ENCODE results near the gene GCK.
"Not testable (repeated sequence)": the region's sequence is repeated elsewhere in the genome, so short reads cannot be mapped to it uniquely, and the experiment has no call there.

The GCK gene

GRCh38 chr7:44174694-44174948, 14.6 kb downstream of the GCK start:
- H3K4me2 ChIP-seq (ENCODE audit: insufficient read depth, low read length, poor library complexity, severe bottlenecking); H3K9me3 ChIP-seq (replicated peaks in 1 of 2; ENCODE audit: control insufficient read depth in 2 of 2, insufficient read depth in 1 of 2, low read depth in 1 of 2, low read length in 2 of 2); H4K91ac ChIP-seq (ENCODE audit: low read depth, low read length, poor library complexity); H3K4me1 ChIP-seq (ENCODE audit: control insufficient read depth in 2 of 2, insufficient read depth in 1 of 2, low read depth in 1 of 2, low read length in 2 of 2); H2BK12ac ChIP-seq (ENCODE audit: low read length); H2BK5ac ChIP-seq (ENCODE audit: low read length); H3K36me3 ChIP-seq (replicated peaks in 1 of 2; ENCODE audit: control insufficient read depth in 2 of 2, insufficient read depth in 2 of 2, low read length in 2 of 2); H4K8ac ChIP-seq (ENCODE audit: low read depth, low read length); H3K9ac ChIP-seq (ENCODE audit: low read depth, low read length, poor library complexity); H3K23ac ChIP-seq (ENCODE audit: low read depth, low read length, poor library complexity); H2AK5ac ChIP-seq (ENCODE audit: low read depth, low read length); H3K79me1 ChIP-seq (ENCODE audit: low read depth, low read length); H2BK120ac ChIP-seq (ENCODE audit: low read depth, low read length); H2AFZ ChIP-seq (ENCODE audit: low read length); H3K4me3 ChIP-seq (ENCODE audit: low read length in 2 of 2); H2BK15ac ChIP-seq (ENCODE audit: low read length); DNase-seq (ENCODE audit: low spot score); H3K4ac ChIP-seq (ENCODE audit: low read length); H3K14ac ChIP-seq (ENCODE audit: low read length); H3K18ac ChIP-seq (ENCODE audit: low read length); H3K27me3 ChIP-seq (ENCODE audit: control insufficient read depth in 3 of 3, insufficient read depth in 3 of 3, low read depth in 1 of 3, low read length in 3 of 3); H3K27ac ChIP-seq (replicated peaks; ENCODE audit: low read length): not testable (repeated sequence)
- no CpG with 5 or more reads among the region's 1 CpG for WGBS, 2 donors (ENCODE audit: extremely low coverage in 2 of 2, insufficient read length in 2 of 2, insufficient replicate concordance in 1 of 2)

- H3K9ac ChIP-seq (ENCODE audit: low read depth, low read length, poor library complexity) = no peak overlapping the region
- no peak overlapping the region for H4K91ac ChIP-seq (ENCODE audit: low read depth, low read length, poor library complexity)
- no CpG with 5 or more reads among the region's 3 CpGs for WGBS, 2 donors (ENCODE audit: extremely low coverage in 2 of 2, insufficient read length in 2 of 2, insufficient replicate concordance in 1 of 2)
- H2AFZ ChIP-seq (ENCODE audit: low read length) = no peak overlapping the region
- no peak overlapping the region for H4K8ac ChIP-seq (ENCODE audit: low read depth, low read length)
- peaks cover 0 to 4% of the 10 kb centered on the region in 2 donors for H3K9me3 ChIP-seq (replicated peaks in 1 of 2; ENCODE audit: control insufficient read depth in 2 of 2, insufficient read depth in 1 of 2, low read depth in 1 of 2, low read length in 2 of 2)
- H3K14ac ChIP-seq (ENCODE audit: low read length) = no peak overlapping the region
- no peak overlapping the region for H3K23ac ChIP-seq (ENCODE audit: low read depth, low read length, poor library complexity)
- H3K4me1 ChIP-seq (ENCODE audit: control insufficient read depth in 2 of 2, insufficient read depth in 1 of 2, low read depth in 1 of 2, low read length in 2 of 2) = peaks cover 4 to 9% of the 10 kb centered on the region in 2 donors
- no peak for DNase-seq (ENCODE audit: low spot score)
- H3K4me3 ChIP-seq (ENCODE audit: low read length in 2 of 2) = no peak overlapping the region
- no peaks in the 10 kb centered on the region for H3K36me3 ChIP-seq (replicated peaks in 1 of 2; ENCODE audit: control insufficient read depth in 2 of 2, insufficient read depth in 2 of 2, low read length in 2 of 2)
- H3K27me3 ChIP-seq (ENCODE audit: control insufficient read depth in 3 of 3, insufficient read depth in 3 of 3, low read depth in 1 of 3, low read length in 3 of 3) = peaks cover 0 to 6% (median 0%) of the 10 kb centered on the region in 3 experiments
- no peak overlapping the region for H2BK120ac ChIP-seq (ENCODE audit: low read depth, low read length)
- H3K18ac ChIP-seq (ENCODE audit: low read length) = no peak overlapping the region
- H3K79me1 ChIP-seq (ENCODE audit: low read depth, low read length) = no peaks in the 10 kb centered on the region
- H3K4ac ChIP-seq (ENCODE audit: low read length) = no peak overlapping the region
- H2BK5ac ChIP-seq (ENCODE audit: low read length) = no peak overlapping the region
- no peak overlapping the region for H2BK15ac ChIP-seq (ENCODE audit: low read length)
- H2AK5ac ChIP-seq (ENCODE audit: low read depth, low read length) = no peak overlapping the region
- H3K4me2 ChIP-seq (ENCODE audit: insufficient read depth, low read length, poor library complexity, severe bottlenecking) = no peak overlapping the region
- H2BK12ac ChIP-seq (ENCODE audit: low read length) = no peak overlapping the region
- H3K27ac ChIP-seq (replicated peaks; ENCODE audit: low read length) = no peak overlapping the region
These were observed 15.1 kb downstream of the GCK start for GRCh38 chr7:44173911-44174693.

- Histone ChIP-seq H4K8ac (ENCODE audit: low read depth, low read length) (no peak overlapping the region), H2BK12ac (ENCODE audit: low read length) (no peak overlapping the region), H3K18ac (ENCODE audit: low read length) (no peak overlapping the region), H2AK5ac (ENCODE audit: low read depth, low read length) (no peak overlapping the region), H3K9ac (ENCODE audit: low read depth, low read length, poor library complexity) (no peak overlapping the region), H3K4me1 (ENCODE audit: control insufficient read depth in 2 of 2, insufficient read depth in 1 of 2, low read depth in 1 of 2, low read length in 2 of 2) (peaks cover 4 to 8% of the 10 kb centered on the region in 2 donors), H3K4me3 (ENCODE audit: low read length in 2 of 2) (no peak overlapping the region), H3K4me2 (ENCODE audit: insufficient read depth, low read length, poor library complexity, severe bottlenecking) (no peak overlapping the region), H3K27ac (replicated peaks; ENCODE audit: low read length) (no peak overlapping the region), H2BK5ac (ENCODE audit: low read length) (no peak overlapping the region), H3K4ac (ENCODE audit: low read length) (no peak overlapping the region), H2BK15ac (ENCODE audit: low read length) (no peak overlapping the region), H3K14ac (ENCODE audit: low read length) (no peak overlapping the region), H2AFZ (ENCODE audit: low read length) (no peak overlapping the region), H3K9me3 (replicated peaks in 1 of 2; ENCODE audit: control insufficient read depth in 2 of 2, insufficient read depth in 1 of 2, low read depth in 1 of 2, low read length in 2 of 2) (peaks cover 0 to 4% of the 10 kb centered on the region in 2 donors), H2BK120ac (ENCODE audit: low read depth, low read length) (no peak overlapping the region), H4K91ac (ENCODE audit: low read depth, low read length, poor library complexity) (no peak overlapping the region), H3K27me3 (ENCODE audit: control insufficient read depth in 3 of 3, insufficient read depth in 3 of 3, low read depth in 1 of 3, low read length in 3 of 3) (peaks cover 0 to 4% (median 0%) of the 10 kb centered on the region in 3 experiments), H3K23ac (ENCODE audit: low read depth, low read length, poor library complexity) (no peak overlapping the region), H3K36me3 (replicated peaks in 1 of 2; ENCODE audit: control insufficient read depth in 2 of 2, insufficient read depth in 2 of 2, low read length in 2 of 2) (no peaks in the 10 kb centered on the region), H3K79me1 (ENCODE audit: low read depth, low read length) (no peaks in the 10 kb centered on the region)
- DNase-seq (ENCODE audit: low spot score) = no peak
- no CpG with 5 or more reads among the region's 6 CpGs for WGBS, 2 donors (ENCODE audit: extremely low coverage in 2 of 2, insufficient read length in 2 of 2, insufficient replicate concordance in 1 of 2)
These were observed 16.3 kb downstream of the GCK start for GRCh38 chr7:44172803-44173424.

- H3K14ac ChIP-seq (ENCODE audit: low read length) = no peak overlapping the region
- no peak overlapping the region for H2BK15ac ChIP-seq (ENCODE audit: low read length)
- H2BK12ac ChIP-seq (ENCODE audit: low read length) = no peak overlapping the region
- no peaks in the 10 kb centered on the region for H3K36me3 ChIP-seq (replicated peaks in 1 of 2; ENCODE audit: control insufficient read depth in 2 of 2, insufficient read depth in 2 of 2, low read length in 2 of 2)
- no peak overlapping the region for H3K23ac ChIP-seq (ENCODE audit: low read depth, low read length, poor library complexity)
- peaks cover 0 to 4% of the 10 kb centered on the region in 2 donors for H3K4me1 ChIP-seq (ENCODE audit: control insufficient read depth in 2 of 2, insufficient read depth in 1 of 2, low read depth in 1 of 2, low read length in 2 of 2)
- H2BK5ac ChIP-seq (ENCODE audit: low read length) = no peak overlapping the region
- no peak overlapping the region for H4K8ac ChIP-seq (ENCODE audit: low read depth, low read length)
- no peak overlapping the region for H3K4me3 ChIP-seq (ENCODE audit: low read length in 2 of 2)
- no peak overlapping the region for H3K4me2 ChIP-seq (ENCODE audit: insufficient read depth, low read length, poor library complexity, severe bottlenecking)
- H2AK5ac ChIP-seq (ENCODE audit: low read depth, low read length) = no peak overlapping the region
- no peak overlapping the region for H3K27ac ChIP-seq (replicated peaks; ENCODE audit: low read length)
- peak overlapping the region; percentile 27 for H3K9ac ChIP-seq (ENCODE audit: low read depth, low read length, poor library complexity)
- no peak overlapping the region for H4K91ac ChIP-seq (ENCODE audit: low read depth, low read length, poor library complexity)
- peaks cover 0 to 4% (median 0%) of the 10 kb centered on the region in 3 experiments for H3K27me3 ChIP-seq (ENCODE audit: control insufficient read depth in 3 of 3, insufficient read depth in 3 of 3, low read depth in 1 of 3, low read length in 3 of 3)
- H2BK120ac ChIP-seq (ENCODE audit: low read depth, low read length) = no peak overlapping the region
- H3K79me1 ChIP-seq (ENCODE audit: low read depth, low read length) = no peaks in the 10 kb centered on the region
- H3K9me3 ChIP-seq (replicated peaks in 1 of 2; ENCODE audit: control insufficient read depth in 2 of 2, insufficient read depth in 1 of 2, low read depth in 1 of 2, low read length in 2 of 2) = peaks cover 0 to 4% of the 10 kb centered on the region in 2 donors
- DNase-seq (ENCODE audit: low spot score) = no peak
- no peak overlapping the region for H2AFZ ChIP-seq (ENCODE audit: low read length)
- H3K4ac ChIP-seq (ENCODE audit: low read length) = no peak overlapping the region
- no peak overlapping the region for H3K18ac ChIP-seq (ENCODE audit: low read length)
These were observed 16.9 kb downstream of the GCK start for GRCh38 chr7:44172352-44172751.

All from neuronal stem cell (in vitro differentiated cells).